COR-L47 (cell line): ENCODE measurements around the gene ZNF592.

Source experiments
- DNase-seq: peaks from one replicate; lab custom pipeline; 2025; lab: John Stamatoyannopoulos, UW

Gene ZNF592

GRCh38 chr15:84831028-84831427, 82.6 kb downstream of the ZNF592 start:
- no peak for DNase-seq

- DNase-seq, result no peak
These were observed 83.2 kb downstream of the ZNF592 start for GRCh38 chr15:84831613-84832012.

GRCh38 chr15:84832448-84833040, 84.2 kb downstream of the ZNF592 start:
- DNase-seq, result no peak

DNA sequence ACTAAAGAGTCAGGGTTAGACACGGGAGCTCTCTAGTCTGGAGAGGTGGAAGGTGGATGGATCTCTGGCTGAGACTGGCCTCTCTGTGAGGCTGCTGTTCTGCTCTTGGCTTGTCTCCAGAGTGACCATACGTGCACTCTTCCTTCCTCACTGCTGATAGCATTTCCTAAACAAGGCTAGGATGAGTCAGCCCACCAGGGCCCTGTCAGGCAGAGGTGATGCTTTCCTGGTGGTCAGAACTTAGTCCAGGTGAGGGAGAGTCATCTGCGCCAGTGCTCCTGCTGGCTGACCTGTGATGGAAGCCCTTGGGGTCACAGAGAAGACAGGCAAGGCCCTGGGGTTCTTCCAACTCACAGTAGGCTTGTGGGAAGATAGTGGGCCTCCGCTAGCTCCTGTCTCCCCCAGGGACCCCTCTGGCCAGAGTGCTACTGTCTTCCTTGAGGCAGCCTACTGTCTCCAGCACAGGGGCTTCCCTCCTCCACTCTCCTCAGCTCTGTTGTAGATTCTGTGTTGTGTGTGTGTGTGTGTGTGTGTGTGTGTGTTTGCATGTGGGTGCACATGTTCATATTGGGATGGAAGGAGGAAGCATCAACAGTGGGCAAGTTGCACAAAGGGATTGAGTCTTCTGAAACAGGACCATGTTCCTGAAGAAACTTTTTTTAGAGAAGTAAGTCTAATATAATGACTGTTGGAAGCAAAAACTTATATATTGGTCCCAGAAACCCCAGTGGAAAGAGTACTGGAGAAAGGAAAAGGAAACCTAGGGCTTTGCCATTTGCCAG, 85.2 kb downstream of the ZNF592 start:
- DNase-seq, result no peak

GRCh38 chr15:84834229-84834955, 86.0 kb downstream of the ZNF592 start:
- no peak for DNase-seq

DNA sequence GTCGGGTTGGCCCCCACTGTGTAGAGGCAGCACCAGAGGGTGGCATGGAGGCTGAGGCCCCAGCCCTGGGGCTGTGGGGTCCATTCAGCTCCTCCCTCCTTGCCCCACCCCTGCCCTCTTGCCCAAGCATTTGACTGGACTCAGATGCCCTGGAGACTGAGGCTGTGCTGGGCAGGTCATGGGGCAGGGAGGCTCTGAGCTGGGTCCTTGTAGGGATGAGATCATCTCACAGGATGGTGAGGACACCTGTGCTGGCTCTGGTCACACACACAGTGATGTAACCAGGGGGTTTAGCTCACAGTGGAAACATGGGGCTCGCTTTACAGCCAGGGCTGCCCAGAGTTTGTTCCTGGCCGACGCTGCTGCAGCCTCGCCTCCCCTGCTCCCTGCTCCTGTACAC, 86.6 kb downstream of the ZNF592 start:
- DNase-seq, result no peak

GRCh38 chr15:84835661-84836337, 87.4 kb downstream of the ZNF592 start:
- DNase-seq, result no peak

- no peak for DNase-seq
These were observed 88.5 kb downstream of the ZNF592 start for GRCh38 chr15:84836844-84837243.

GRCh38 chr15:84839714-84840113, 91.3 kb downstream of the ZNF592 start:
- DNase-seq, result no peak

- no peak for DNase-seq
These were observed 91.9 kb downstream of the ZNF592 start for GRCh38 chr15:84840255-84840654.

DNA sequence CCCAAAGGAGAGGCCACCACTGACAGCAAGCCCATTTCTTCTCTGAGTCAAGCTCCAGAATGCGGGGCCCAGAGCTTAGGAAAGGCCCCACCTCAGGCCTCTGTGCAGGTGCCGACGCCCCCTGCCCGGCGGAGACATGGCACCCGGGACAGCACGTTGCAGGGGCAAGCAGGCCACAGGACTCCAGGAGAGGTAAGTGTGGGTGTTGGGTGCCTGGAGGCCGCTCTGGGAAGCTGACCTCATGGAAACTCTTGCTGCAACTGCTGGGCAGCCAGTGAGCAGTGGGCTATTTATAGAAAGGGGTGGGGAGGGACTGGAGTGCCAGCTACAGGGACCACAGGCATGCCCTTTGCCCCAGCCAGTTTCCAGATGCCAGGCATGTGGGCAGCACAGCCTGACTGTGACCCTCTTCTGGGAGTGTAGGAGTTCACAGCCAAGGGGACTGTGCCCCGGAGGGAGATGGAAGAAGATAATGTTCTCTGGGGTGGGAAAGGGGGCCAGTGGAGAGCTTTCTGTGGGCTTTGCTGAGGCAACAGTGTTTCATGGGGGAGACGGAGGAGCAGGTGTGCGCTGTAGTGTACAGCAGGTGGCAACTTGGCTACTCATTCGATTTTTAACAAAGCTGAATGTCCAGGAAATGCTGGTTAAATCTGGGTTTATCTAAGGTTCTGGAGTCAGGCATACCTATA, 92.5 kb downstream of the ZNF592 start:
- DNase-seq, result no peak

DNA sequence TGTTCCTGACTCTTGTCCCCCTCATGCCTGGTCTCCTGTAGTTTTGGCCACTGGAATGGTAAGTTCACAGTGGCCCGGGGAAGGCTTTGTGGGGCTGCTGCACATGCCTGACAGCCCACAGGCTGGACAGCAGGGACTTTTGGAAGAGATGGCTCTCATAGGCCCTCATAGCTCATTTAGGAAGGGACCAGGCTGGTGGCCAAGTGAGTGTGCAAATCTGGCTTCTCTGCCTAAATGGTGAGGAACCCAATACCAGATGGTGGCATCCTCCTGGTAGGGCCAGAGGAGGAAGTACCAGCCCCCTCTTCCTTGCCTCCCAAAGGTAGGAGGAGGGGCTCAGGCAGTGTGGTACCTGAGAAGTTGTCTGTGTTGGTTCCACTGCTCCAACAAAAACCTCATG, 94.4 kb downstream of the ZNF592 start:
- DNase-seq, result no peak

DNA sequence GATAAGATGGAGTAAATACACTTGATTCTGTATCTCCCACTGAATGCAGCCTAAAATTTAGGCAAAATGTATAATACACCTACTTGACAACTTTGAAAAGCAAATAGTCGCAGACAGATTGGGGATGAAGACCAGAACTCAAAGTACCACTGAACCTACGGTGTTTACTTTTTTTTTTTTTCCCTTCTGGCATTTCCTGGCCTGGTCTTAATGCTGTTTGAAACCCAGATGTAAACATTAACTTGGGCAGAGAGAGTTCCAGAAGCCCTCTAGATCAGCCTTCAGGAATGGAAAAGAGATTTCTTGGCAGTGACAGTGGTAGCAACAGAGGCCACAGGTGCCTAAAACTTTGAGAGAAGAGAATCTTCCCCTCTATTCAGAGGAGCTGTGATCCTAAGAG, 96.6 kb downstream of the ZNF592 start:
- no peak for DNase-seq

DNA sequence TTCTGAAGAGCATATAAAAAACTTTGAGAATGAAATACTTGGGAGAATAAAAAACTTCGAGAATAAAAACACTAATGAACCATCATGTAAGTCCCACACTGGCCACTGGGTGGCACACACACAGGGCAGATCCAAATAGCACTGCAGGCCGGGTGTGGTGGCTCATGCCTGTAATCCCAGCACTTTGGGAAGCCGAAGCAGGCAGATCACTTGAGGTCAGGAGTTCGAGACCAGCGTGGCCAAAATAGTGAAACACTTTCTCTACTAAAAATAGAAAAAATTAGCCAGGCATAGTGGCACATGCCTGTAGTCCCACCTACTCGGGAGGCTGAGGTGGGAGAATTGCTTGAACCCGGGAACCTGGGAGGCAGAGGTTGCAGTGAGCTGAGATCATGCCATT, 97.2 kb downstream of the ZNF592 start:
- DNase-seq, result peak; percentile 46

DNA sequence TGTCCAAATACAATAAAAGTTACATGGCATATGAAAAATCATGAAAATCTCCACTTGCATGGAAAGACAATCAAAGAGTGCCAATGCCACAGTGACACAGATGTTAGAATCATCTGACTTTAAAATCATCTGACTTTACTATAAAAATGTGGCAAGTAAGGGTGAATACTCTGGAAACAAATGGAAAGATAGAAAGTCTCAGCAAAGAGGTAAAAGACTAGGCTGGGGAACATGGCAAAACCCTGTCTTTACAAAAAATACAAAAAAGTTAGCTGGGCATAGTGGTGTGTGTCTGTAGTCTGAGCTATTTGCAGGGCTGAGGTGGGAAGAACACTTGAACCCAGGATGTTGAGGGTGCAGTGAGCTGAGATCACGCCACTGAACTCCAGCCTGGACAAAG, 97.9 kb downstream of the ZNF592 start:
- no peak for DNase-seq

GRCh38 chr15:84847382-84847781, 99.0 kb downstream of the ZNF592 start:
- no peak for DNase-seq

- no peak for DNase-seq
These were observed 103.8 kb downstream of the ZNF592 start for GRCh38 chr15:84852212-84852611.

- DNase-seq, result peak; percentile 49
These were observed 106.7 kb downstream of the ZNF592 start for GRCh38 chr15:84855136-84855535.

DNA sequence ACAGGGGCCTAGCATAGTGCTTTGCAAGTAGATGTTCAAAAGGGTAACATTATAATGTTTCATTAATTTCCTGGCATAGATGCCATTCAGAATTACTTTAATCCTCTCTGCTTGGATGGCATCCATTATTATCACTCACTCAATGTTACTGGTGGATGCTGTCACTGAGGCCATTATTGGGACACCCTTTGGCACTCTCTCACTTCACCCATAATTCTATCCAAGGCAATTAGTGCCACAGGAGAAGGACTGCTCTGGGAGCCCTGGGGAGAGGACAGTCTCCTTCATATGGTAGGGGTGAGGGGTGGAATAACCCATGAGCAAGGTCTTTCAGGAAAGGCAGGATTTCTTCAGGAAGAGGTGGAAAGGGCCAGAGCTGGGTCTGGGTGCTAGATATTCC, 107.4 kb downstream of the ZNF592 start:
- DNase-seq, result no peak
